Activated CD4-positive, alpha-beta memory T cell treated with anti-CD3 and anti-CD28 coated beads, Interleukin-2, amount 10 ng/mL, durations not matched to agents 7 days and 5 days (primary cell): ENCODE results near the gene PDE6D. TPM values are rescaled to one million over a fixed set of nuclear protein-coding genes. Genes with fewer than 3 reads are reported as not detected.
"Not testable (repeated sequence)": the region's sequence is repeated elsewhere in the genome, so short reads cannot be mapped to it uniquely, and the experiment has no call there.

Source experiments
- CTCF ChIA-PET: fragments of 350-600 bp; sonication (Branson Sonifier 250); formaldehyde crosslinking; loops from one replicate; lab custom pipeline; 2021; ENCODE audit warnings: antibody characterized with exemption, inconsistent platforms; lab: Charles Lee
- POLR2A ChIA-PET: fragments of 350-600 bp; sonication (Branson Sonifier 250); formaldehyde crosslinking; loops from one replicate; lab custom pipeline; 2021; ENCODE audit warnings: antibody characterized with exemption; lab: Charles Lee
- DNase-seq: peaks from one replicate; pipeline ENCODE4 v3.0.0-alpha.2; 2020
- H3K27ac Mint-ChIP-seq: one replicate; pipeline ENCODE4 v1.8.0; 2021; ENCODE audit warnings: mild to moderate bottlenecking, mixed read lengths
- H3K27me3 Mint-ChIP-seq: one replicate; pipeline ENCODE4 v1.8.0; 2021; ENCODE audit warnings: mixed read lengths
- H3K36me3 Mint-ChIP-seq: one replicate; pipeline ENCODE4 v1.8.0; 2021; ENCODE audit warnings: low read depth, mixed read lengths
- H3K4me1 Mint-ChIP-seq: one replicate; pipeline ENCODE4 v1.8.0; 2021; ENCODE audit warnings: mixed read lengths
- H3K4me3 Mint-ChIP-seq: one replicate; pipeline ENCODE4 v1.8.0; 2021; ENCODE audit warnings: mild to moderate bottlenecking, mixed read lengths
- H3K9me3 Mint-ChIP-seq: one replicate; pipeline ENCODE4 v1.8.0; 2021; ENCODE audit warnings: mixed read lengths
- total RNA-seq, 2 experiments: library from RNA; stranded (reverse); gene quantifications; one replicate each; pipeline ENCODE4 v1.2.3, GENCODE V29; 2021

PDE6D gene
- total RNA-seq, 2 experiments from 2014 or later: 36.7 to 37.7 TPM

GRCh38 chr2:231764124-231764523 lies 17.0 kb downstream of the PDE6D start:
- Mint-ChIP-seq H3K27ac (no peak overlapping the region), H3K4me1 (peaks cover 18% of the 10 kb centered on the region), H3K9me3 (no peaks in the 10 kb centered on the region), H3K4me3 (no peak overlapping the region), H3K27me3 (no peaks in the 10 kb centered on the region), H3K36me3 (no peaks in the 10 kb centered on the region)
- CTCF ChIA-PET: interaction anchor here (1.1 to 1.3 kb wide), 3 partner anchors 30 to 163 kb away, joined by 3 read pairs; no protein-coding TSS in a partner anchor
- no peak for DNase-seq
- POLR2A ChIA-PET: interaction anchor here (0.6 to 1.2 kb wide), 2 partner anchors 56 to 600 kb away, joined by 3 read pairs; partner anchors contain the start of gene PTMA

DNA sequence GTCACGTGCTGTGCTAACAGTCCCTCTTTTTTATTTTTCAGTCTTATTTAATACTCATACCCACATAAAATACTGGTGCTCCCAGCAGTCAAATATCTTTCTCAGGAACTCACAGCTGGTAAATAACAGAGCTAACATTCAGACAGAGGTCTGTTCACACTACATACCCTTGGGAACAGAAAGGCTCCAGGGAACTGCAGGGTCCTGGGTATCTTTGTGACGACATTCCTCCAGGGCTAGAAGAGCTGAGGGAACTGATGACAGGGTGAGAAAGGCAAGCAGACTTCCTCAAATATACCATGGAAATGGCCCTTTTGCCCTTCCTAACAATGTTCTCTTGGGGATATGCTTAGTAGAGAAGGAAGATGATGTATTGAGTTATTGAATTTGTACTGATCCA lies 19.3 kb downstream of the PDE6D start:
- Mint-ChIP-seq H3K4me3 (no peak overlapping the region), H3K9me3 (no peaks in the 10 kb centered on the region), H3K36me3 (no peaks in the 10 kb centered on the region), H3K4me1 (peaks cover 17% of the 10 kb centered on the region), H3K27me3 (no peaks in the 10 kb centered on the region), H3K27ac (no peak overlapping the region)
- ChIA-PET POLR2A (no interaction called here), CTCF (interaction anchor here (0.6 to 0.9 kb wide), 6 partner anchors 8 to 523 kb away, joined by 3 to 5 read pairs (median 3); no protein-coding TSS in a partner anchor)
- DNase-seq: no peak

GRCh38 chr2:231752061-231752460 lies 29.0 kb downstream of the PDE6D start:
- Mint-ChIP-seq H3K27me3 (no peaks in the 10 kb centered on the region), H3K27ac (no peak overlapping the region), H3K36me3 (no peaks in the 10 kb centered on the region), H3K4me3 (no peak overlapping the region), H3K4me1 (no peaks in the 10 kb centered on the region), H3K9me3 (no peaks in the 10 kb centered on the region)
- POLR2A ChIA-PET: no interaction called here
- CTCF ChIA-PET: no interaction called here
- DNase-seq: no peak

DNA sequence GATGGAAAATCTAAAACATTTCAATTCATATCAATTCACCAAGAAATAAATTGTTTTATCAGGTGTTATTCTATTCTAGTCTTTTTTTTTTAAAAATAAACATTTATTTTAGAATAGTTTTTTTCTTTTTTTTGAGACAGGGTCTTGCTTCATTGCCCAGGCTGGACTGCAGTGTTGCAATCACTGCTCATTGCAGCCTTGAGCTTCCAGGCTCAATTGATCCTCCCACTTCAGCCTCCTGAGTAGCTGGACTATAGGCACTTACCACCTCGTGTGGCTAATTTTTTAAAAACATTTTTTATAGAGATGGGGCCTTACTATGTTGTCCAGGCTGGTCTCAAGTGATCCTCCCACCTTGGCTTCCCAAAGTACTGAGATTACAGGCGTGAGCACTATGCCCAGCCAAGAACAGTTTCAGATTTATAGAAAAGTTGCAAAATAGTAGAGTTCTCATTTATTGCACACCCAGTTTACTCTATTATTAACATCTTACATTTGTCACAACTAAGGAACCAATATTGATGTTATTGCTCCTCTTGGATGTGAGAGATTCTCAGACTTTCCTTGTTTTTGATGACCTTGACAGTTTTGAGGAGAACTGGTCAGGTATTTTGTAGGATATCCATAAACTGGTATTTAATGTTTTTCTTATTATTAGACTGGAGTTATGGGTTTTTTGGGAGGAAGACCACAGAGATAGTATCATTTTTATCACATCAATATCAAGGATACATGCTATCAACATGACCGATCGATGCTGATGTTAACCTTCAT lies 29.9 kb downstream of the PDE6D start:
- no peak for DNase-seq
- H3K4me3 Mint-ChIP-seq: no peak overlapping the region
- CTCF ChIA-PET: interaction anchor here (0.7 kb wide), 1 partner anchor 35 kb away, joined by 3 read pairs; no protein-coding TSS in a partner anchor
- H3K27ac Mint-ChIP-seq: no peak overlapping the region
- POLR2A ChIA-PET: interaction anchor here (0.7 kb wide), 1 partner anchor 9 kb away, joined by 3 read pairs; no protein-coding TSS in a partner anchor
- H3K4me1 Mint-ChIP-seq: no peaks in the 10 kb centered on the region
- no peaks in the 10 kb centered on the region for H3K27me3 Mint-ChIP-seq
- no peaks in the 10 kb centered on the region for H3K9me3 Mint-ChIP-seq
- no peaks in the 10 kb centered on the region for H3K36me3 Mint-ChIP-seq

DNA sequence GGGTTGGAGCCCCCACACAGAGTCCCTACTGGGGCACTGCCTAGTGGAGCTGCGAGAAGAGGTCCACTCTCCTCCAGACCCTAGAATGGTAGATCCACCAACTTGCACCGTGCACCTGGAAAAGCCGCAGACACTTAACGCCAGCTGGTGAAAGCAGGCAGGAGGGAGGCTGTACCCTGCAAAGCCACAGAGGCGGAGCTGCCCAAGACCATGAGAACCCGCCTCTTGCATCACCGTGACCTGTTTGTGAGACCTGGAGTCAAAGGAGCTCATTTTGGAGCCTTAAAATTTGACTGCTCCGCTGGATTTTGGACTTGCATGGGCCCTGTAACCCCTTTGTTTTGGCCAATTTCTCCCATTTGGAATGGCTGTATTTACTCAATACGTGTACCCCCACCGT lies 32.1 kb downstream of the PDE6D start:
- H3K9me3 Mint-ChIP-seq, H3K4me1 Mint-ChIP-seq, H3K4me3 Mint-ChIP-seq, H3K27ac Mint-ChIP-seq, CTCF ChIA-PET, DNase-seq, H3K36me3 Mint-ChIP-seq, POLR2A ChIA-PET, H3K27me3 Mint-ChIP-seq: not testable (repeated sequence)

DNA sequence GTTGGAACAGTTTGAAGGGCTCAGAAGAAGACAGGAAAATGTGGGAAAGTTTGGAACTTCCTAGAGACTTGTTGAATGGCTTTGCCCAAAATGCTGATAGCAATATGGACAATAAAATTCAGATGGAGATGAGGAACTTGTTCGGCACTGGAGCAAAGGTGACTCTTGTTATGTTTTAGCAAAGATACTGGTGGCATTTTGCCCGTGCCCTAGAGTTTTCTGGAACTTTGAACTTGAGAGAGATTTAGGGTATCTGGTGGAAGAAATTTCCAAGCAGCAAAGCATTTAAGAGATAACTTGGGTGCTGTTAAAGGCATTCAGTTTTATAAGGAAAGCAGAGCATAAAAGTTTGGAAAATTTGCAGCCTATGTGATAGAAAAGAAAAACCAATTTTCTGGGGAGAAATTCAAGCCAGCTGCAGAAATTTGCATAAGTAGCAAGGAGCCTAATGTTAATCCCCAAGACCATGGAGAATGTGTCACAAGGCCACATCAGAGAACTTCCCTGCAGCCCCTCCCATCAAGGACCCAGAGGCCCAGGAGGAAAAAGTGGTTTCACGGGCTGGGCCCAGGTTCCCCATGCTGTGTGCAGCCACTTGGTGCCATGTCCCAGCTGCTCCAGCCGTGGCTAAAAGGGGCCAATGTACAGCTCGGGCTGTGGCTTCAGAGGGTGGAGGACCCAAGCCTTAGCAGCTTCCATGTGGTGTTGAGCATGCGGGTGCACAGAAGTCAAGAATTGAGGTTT lies 32.8 kb downstream of the PDE6D start:
- H3K4me3 Mint-ChIP-seq, POLR2A ChIA-PET, CTCF ChIA-PET: not testable (repeated sequence)

GRCh38 chr2:231745303-231746038 lies 35.6 kb downstream of the PDE6D start:
- H3K27ac Mint-ChIP-seq: no peak overlapping the region
- CTCF ChIA-PET: interaction anchor here (1.0 to 1.7 kb wide), 2 partner anchors 10 to 41 kb away, joined by 3 to 6 read pairs; partner anchors contain the start of gene COPS7B
- H3K27me3 Mint-ChIP-seq: no peaks in the 10 kb centered on the region
- H3K36me3 Mint-ChIP-seq: no peaks in the 10 kb centered on the region
- no peaks in the 10 kb centered on the region for H3K9me3 Mint-ChIP-seq
- no peaks in the 10 kb centered on the region for H3K4me1 Mint-ChIP-seq
- no peak overlapping the region for H3K4me3 Mint-ChIP-seq
- POLR2A ChIA-PET: no interaction called here
- DNase-seq: no peak

More for the DNA sequence above, 32.8 kb downstream of the PDE6D start:
- not testable (repeated sequence) for H3K27me3 Mint-ChIP-seq, H3K27ac Mint-ChIP-seq, DNase-seq, H3K4me1 Mint-ChIP-seq, H3K36me3 Mint-ChIP-seq, H3K9me3 Mint-ChIP-seq

- CTCF ChIA-PET: interaction anchor here (1.6 kb wide), 2 partner anchors 66 to 130 kb away, joined by 3 to 4 read pairs; no protein-coding TSS in a partner anchor
- Mint-ChIP-seq H3K4me3 (no peak overlapping the region), H3K9me3 (no peaks in the 10 kb centered on the region), H3K27me3 (no peaks in the 10 kb centered on the region), H3K27ac (no peak overlapping the region), H3K4me1 (no peaks in the 10 kb centered on the region), H3K36me3 (peaks cover 4% of the 10 kb centered on the region)
- no peak for DNase-seq
- POLR2A ChIA-PET: no interaction called here
Observed at GRCh38 chr2:231743376-231744116, 37.5 kb downstream of the PDE6D start.

DNA sequence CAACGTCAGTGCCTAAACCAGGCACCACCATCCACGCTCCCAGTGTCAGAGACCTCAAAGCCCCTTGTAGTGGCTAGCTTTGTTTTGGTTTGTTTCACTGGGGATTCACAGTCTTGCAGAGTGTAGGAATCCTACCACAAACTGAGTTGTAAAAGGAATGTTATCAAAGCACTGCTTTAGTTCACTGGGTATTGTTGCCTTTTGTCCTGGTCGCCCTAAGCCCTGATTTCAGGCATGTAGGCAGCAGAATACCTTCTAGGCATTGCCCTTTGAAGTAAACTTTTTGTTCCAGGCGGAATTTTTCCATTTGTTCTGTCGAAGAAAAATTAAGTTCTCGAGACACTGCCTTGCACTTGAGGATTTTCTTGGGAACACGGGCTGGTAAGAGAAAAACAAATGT lies 43.3 kb downstream of the PDE6D start:
- DNase-seq: no peak
- H3K4me3 Mint-ChIP-seq: no peak overlapping the region
- H3K27ac Mint-ChIP-seq: no peak overlapping the region
- H3K4me1 Mint-ChIP-seq: no peaks in the 10 kb centered on the region
- ChIA-PET CTCF (no interaction called here), POLR2A (no interaction called here)
- H3K9me3 Mint-ChIP-seq: no peaks in the 10 kb centered on the region
- peaks cover 21% of the 10 kb centered on the region for H3K36me3 Mint-ChIP-seq
- H3K27me3 Mint-ChIP-seq: no peaks in the 10 kb centered on the region

GRCh38 chr2:231732604-231733003 lies 48.5 kb downstream of the PDE6D start:
- CTCF ChIA-PET: no interaction called here
- no peak for DNase-seq
- Mint-ChIP-seq H3K36me3 (peaks cover 21% of the 10 kb centered on the region), H3K9me3 (no peaks in the 10 kb centered on the region), H3K4me1 (no peaks in the 10 kb centered on the region), H3K27ac (no peak overlapping the region), H3K4me3 (no peak overlapping the region), H3K27me3 (no peaks in the 10 kb centered on the region)
- POLR2A ChIA-PET: no interaction called here

DNA sequence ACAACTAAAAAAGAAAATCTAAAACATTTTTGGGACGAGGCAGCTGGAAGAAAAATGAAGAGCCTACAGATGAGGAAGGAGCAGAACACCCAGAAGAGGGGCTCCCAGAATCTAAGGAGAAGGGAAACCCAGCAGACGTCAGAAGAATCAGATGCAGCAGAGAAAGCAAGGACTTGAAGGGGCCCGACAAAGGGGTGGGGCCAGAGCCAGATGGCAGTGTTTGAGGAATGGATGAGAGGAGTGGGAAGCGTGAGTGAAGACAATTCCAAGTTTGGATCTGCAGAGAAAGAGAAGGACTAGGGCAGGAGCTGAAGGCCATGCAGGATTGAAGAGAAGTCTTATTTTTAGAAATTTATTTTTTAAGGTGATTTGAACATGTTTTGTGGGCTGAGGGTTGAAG lies 53.5 kb downstream of the PDE6D start:
- no peak overlapping the region for H3K27ac Mint-ChIP-seq
- ChIA-PET CTCF (interaction anchor here (0.7 kb wide), 1 partner anchor 13 kb away, joined by 3 read pairs; no protein-coding TSS in a partner anchor), POLR2A (no interaction called here)
- DNase-seq: no peak
- no peaks in the 10 kb centered on the region for H3K9me3 Mint-ChIP-seq
- peaks cover 6% of the 10 kb centered on the region for H3K36me3 Mint-ChIP-seq
- no peaks in the 10 kb centered on the region for H3K4me1 Mint-ChIP-seq
- no peaks in the 10 kb centered on the region for H3K27me3 Mint-ChIP-seq
- no peak overlapping the region for H3K4me3 Mint-ChIP-seq

DNA sequence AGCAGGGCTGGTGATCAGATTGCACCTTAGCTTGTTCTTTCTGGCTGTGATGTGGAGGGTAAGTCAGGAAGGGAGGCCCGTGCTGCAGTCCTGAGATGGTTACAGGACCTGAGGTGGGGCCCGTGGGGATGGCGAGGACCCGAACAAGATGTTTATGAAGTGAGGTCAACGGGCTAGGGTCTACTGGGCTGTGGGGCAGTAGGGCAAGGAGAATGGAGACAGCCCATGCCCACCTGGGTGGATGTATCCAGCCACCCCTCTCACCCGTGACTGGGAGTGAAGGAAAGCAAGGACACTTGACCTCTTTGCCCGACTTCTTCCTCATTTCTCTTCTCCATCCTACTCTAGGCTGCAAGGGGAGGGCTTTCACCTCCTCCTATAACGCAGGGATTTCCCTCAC lies 54.8 kb downstream of the PDE6D start:
- Mint-ChIP-seq H3K36me3 (no peaks in the 10 kb centered on the region), H3K27ac (no peak overlapping the region), H3K4me1 (no peaks in the 10 kb centered on the region), H3K4me3 (no peak overlapping the region), H3K27me3 (no peaks in the 10 kb centered on the region), H3K9me3 (no peaks in the 10 kb centered on the region)
- POLR2A ChIA-PET: interaction anchor here (1.3 to 1.4 kb wide), 2 partner anchors 12 to 18 kb away, joined by 4 to 6 read pairs; partner anchors contain the start of gene PTMA
- CTCF ChIA-PET: interaction anchor here (1.2 to 3.2 kb wide), 4 partner anchors 9 to 124 kb away, joined by 3 to 39 read pairs (median 4); no protein-coding TSS in a partner anchor
- no peak for DNase-seq
